Panc1 (cell line): ENCODE results near the gene STK32C. TPM values are rescaled to one million over a fixed set of nuclear protein-coding genes. Genes with fewer than 3 reads are reported as not detected.

ENCODE experiments used
- ATAC-seq: fragments of 200-7000 bp; cut with Tn5 transposase; 2 replicates; pipeline ENCODE4 v1.9.1; 2020; ENCODE audit warnings: mild to moderate bottlenecking, moderate library complexity
- BruUV-seq: library from RNA; stranded (reverse); fragments of 400-500 nt; replicated peaks from 2 replicates; lab custom pipeline; 2021; lab: Mats Ljungman, UMichigan
- CTCF ChIA-PET: fragments of 300-600 bp; sonication (Branson Sonifier 250); formaldehyde crosslinking; loops from one replicate; lab custom pipeline; 2022; ENCODE audit warnings: antibody characterized with exemption; lab: Charles Lee
- POLR2A ChIA-PET: fragments of 300-600 bp; sonication (Branson Sonifier 250); formaldehyde crosslinking; loops from one replicate; lab custom pipeline; 2022; ENCODE audit warnings: antibody characterized with exemption; lab: Charles Lee
- DNase-seq: peaks from one replicate; pipeline ENCODE4 v3.0.0-alpha.2; 2010; ENCODE audit warnings: low read depth, low spot score
- H3K27ac ChIP-seq: 2 replicates; pipeline ENCODE4 v1.5.1; 2011; ENCODE audit warnings: mild to moderate bottlenecking, low read length, inconsistent platforms
- H3K27me3 ChIP-seq: fragments of 200-500 bp; sonication (Bioruptor generic); 2 replicates; pipeline ENCODE4 v1.6.0; 2014; ENCODE audit warnings: low read length, inconsistent platforms; ENCODE audit not compliant: control insufficient read depth, insufficient read depth
- H3K36me3 ChIP-seq: fragments of 200-500 bp; sonication (Bioruptor generic); 2 replicates; pipeline ENCODE4 v1.5.1; 2014; ENCODE audit warnings: inconsistent platforms, mild to moderate bottlenecking, low read length, moderate library complexity; ENCODE audit not compliant: control insufficient read depth, insufficient read depth
- H3K4me1 ChIP-seq: 2 replicates; pipeline ENCODE4 v1.5.1; 2011; ENCODE audit warnings: inconsistent platforms, mild to moderate bottlenecking, low read length, moderate library complexity; ENCODE audit not compliant: control insufficient read depth, insufficient read depth
- H3K4me3 ChIP-seq, 2 experiments: 2 replicates each; pipeline ENCODE4 v1.5.1; 2011 to 2012; ENCODE audit warnings: low read depth in 2 of 2, low read length in 2 of 2, mild to moderate bottlenecking in 2 of 2, inconsistent platforms in 1 of 2, moderate library complexity in 1 of 2
- H3K9me3 ChIP-seq: fragments of 200-500 bp; sonication (Bioruptor generic); 2 replicates; pipeline ENCODE4 v1.5.1; 2014; ENCODE audit warnings: low read depth, mild to moderate bottlenecking, inconsistent platforms, low read length, moderate library complexity; ENCODE audit not compliant: control insufficient read depth, insufficient read depth
- POLR2AphosphoS5 ChIP-seq: IDR thresholded peaks from 2 replicates; pipeline ENCODE4 v1.6.1; 2012; ENCODE audit warnings: mild to moderate bottlenecking, low read depth, low read length, moderate library complexity
- SIN3A ChIP-seq: IDR thresholded peaks from 2 replicates; pipeline ENCODE4 v1.6.1; 2012; ENCODE audit warnings: low read depth, mild to moderate bottlenecking, low read length, moderate library complexity, borderline replicate concordance; ENCODE audit not compliant: insufficient read depth
- TCF7L2 ChIP-seq: IDR thresholded peaks from 2 replicates; pipeline ENCODE4 v1.6.1; 2011; ENCODE audit warnings: mild to moderate bottlenecking, low read depth, low read length, inconsistent platforms
- in situ Hi-C: cut with HindIII; loops from 2 replicates; pipeline ENCODE4 v1.10.0; 2016; ENCODE audit warnings: low sequenced_read_pairs, low pct_unique_long_range_greater_than_20kb
- intact Hi-C: fragments of 100-400 bp; cut with micrococcal nuclease; formaldehyde crosslinking; loops from one replicate; pipeline ENCODE4 v1.10.0; 2022; ENCODE audit not compliant: unreplicated experiment
- total RNA-seq: library from RNA; stranded (reverse); gene quantifications from one replicate; pipeline ENCODE4 v1.2.1, GENCODE V29; 2021; ENCODE audit not compliant: unreplicated experiment
- TF ChIP-seq, protein P1 (sequence below): fragments of 450-650 bp; IDR thresholded peaks from 2 replicates; pipeline ENCODE4 v1.5.1; 2017; ENCODE audit warnings: mild to moderate bottlenecking
- TF ChIP-seq, protein P2 (sequence below), 2 experiments: IDR thresholded peaks; 2 replicates each; pipeline ENCODE4 v1.6.1; 2011 to 2012; ENCODE audit warnings: low read depth in 2 of 2, control low read depth in 1 of 2, low read length in 1 of 2, mild to moderate bottlenecking in 1 of 2, moderate library complexity in 1 of 2; ENCODE audit not compliant: insufficient read depth in 1 of 2

STK32C gene
- total RNA-seq, 1 experiment from 2014 or later: 53.7 TPM

DNA sequence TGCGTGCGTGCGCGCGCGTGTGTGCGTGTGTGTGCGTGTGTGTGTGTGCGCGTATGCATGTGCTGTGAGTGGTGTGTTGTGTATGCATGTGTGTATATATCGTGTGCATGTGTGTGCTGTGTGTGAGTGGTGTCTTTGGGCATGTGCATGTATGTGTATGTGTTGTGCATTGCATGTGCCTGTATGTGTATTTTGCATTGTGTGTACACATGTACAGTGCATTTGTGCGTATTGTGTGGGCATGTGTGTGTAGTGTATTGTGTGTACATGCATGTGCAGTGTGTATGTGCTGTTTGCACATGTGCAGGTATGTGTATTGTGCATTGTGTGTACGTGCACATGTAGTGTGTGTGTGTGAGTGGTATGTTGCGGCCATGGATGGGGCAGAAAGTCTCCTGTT lies 127.0 kb downstream of the STK32C start:
- in situ Hi-C loops: no loop called here
- TF ChIP-seq, protein P1, sequence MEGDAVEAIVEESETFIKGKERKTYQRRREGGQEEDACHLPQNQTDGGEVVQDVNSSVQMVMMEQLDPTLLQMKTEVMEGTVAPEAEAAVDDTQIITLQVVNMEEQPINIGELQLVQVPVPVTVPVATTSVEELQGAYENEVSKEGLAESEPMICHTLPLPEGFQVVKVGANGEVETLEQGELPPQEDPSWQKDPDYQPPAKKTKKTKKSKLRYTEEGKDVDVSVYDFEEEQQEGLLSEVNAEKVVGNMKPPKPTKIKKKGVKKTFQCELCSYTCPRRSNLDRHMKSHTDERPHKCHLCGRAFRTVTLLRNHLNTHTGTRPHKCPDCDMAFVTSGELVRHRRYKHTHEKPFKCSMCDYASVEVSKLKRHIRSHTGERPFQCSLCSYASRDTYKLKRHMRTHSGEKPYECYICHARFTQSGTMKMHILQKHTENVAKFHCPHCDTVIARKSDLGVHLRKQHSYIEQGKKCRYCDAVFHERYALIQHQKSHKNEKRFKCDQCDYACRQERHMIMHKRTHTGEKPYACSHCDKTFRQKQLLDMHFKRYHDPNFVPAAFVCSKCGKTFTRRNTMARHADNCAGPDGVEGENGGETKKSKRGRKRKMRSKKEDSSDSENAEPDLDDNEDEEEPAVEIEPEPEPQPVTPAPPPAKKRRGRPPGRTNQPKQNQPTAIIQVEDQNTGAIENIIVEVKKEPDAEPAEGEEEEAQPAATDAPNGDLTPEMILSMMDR: no peak
- TF ChIP-seq SIN3A (no peak), POLR2AphosphoS5 (no peak), TCF7L2 (no peak)
- TF ChIP-seq, protein P2, sequence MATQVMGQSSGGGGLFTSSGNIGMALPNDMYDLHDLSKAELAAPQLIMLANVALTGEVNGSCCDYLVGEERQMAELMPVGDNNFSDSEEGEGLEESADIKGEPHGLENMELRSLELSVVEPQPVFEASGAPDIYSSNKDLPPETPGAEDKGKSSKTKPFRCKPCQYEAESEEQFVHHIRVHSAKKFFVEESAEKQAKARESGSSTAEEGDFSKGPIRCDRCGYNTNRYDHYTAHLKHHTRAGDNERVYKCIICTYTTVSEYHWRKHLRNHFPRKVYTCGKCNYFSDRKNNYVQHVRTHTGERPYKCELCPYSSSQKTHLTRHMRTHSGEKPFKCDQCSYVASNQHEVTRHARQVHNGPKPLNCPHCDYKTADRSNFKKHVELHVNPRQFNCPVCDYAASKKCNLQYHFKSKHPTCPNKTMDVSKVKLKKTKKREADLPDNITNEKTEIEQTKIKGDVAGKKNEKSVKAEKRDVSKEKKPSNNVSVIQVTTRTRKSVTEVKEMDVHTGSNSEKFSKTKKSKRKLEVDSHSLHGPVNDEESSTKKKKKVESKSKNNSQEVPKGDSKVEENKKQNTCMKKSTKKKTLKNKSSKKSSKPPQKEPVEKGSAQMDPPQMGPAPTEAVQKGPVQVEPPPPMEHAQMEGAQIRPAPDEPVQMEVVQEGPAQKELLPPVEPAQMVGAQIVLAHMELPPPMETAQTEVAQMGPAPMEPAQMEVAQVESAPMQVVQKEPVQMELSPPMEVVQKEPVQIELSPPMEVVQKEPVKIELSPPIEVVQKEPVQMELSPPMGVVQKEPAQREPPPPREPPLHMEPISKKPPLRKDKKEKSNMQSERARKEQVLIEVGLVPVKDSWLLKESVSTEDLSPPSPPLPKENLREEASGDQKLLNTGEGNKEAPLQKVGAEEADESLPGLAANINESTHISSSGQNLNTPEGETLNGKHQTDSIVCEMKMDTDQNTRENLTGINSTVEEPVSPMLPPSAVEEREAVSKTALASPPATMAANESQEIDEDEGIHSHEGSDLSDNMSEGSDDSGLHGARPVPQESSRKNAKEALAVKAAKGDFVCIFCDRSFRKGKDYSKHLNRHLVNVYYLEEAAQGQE (IDR thresholded peaks at IDR 0.05; ENCODE audit: insufficient read depth in 1 of 2, low read depth in 2 of 2, low read length in 1 of 2): no peak
- DNase-seq (no peak), ATAC-seq (no peak)
- peaks cover 13% of the 10 kb centered on the region for H3K27me3 ChIP-seq
- H3K27ac ChIP-seq: no peak overlapping the region
- no peak overlapping the region for H3K4me3 ChIP-seq
- CTCF ChIA-PET: no interaction called here
- BruUV-seq: no TSS peak
- H3K36me3 ChIP-seq: no peaks in the 10 kb centered on the region
- H3K9me3 ChIP-seq: no peaks in the 10 kb centered on the region
- intact Hi-C loops: no loop called here
- peaks cover 20% of the 10 kb centered on the region for H3K4me1 ChIP-seq
- POLR2A ChIA-PET: no interaction called here

DNA sequence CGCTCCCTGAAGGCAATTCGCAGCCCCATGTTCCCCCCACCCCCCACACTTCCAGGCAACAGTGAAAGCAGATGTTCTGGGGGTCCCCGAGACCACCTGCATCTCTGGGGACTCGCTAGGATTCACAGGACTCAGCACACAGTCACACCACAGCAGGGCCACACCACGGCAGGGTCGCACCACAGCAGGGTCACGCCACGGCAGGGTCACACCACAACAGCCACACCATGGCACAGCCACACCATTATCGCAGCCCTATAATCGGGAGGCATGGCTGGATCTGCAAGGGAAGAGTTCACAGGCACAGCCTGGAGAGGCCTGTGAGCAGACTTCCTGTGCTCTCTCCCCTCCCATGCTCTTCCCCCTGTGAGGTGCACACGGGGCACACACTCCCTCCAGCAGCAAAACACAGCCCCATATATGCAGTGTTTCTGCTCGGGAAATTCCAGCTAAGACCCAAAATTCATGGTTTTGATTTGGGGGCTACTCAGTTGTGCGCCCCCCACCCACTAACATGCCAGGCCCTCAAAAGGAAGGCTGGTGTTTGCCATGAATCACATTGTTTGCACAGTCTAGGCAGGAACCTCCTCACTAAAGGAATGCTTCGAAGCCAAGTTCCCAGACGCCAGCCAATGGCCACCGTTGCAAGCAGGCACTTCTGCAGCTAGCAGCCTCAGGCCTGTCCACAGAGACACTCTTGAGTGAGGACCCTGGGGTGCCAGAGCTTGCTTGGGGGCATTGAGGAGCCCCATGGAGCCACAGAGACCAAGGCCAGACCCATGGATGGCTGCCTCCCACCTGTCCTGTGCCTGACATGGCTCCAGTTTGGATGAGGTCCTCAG lies 128.0 kb downstream of the STK32C start:
- no peak overlapping the region for H3K4me3 ChIP-seq
- POLR2A ChIA-PET: interaction anchor here (0.6 kb wide), 1 partner anchor 27 kb away, joined by 4 read pairs; no protein-coding TSS in a partner anchor
- no peak for DNase-seq
- H3K9me3 ChIP-seq: no peaks in the 10 kb centered on the region
- H3K4me1 ChIP-seq: peaks cover 20% of the 10 kb centered on the region
- no peaks in the 10 kb centered on the region for H3K36me3 ChIP-seq
- peak; percentile 68 for ATAC-seq
- no peak overlapping the region for H3K27ac ChIP-seq
- intact Hi-C loops (no loop called here), in situ Hi-C loops (no loop called here)
- TF ChIP-seq, protein P2 (IDR thresholded peaks at IDR 0.05; ENCODE audit: insufficient read depth in 1 of 2, low read depth in 2 of 2, low read length in 1 of 2): no peak
- TF ChIP-seq SIN3A (no peak), TCF7L2 (no peak), POLR2AphosphoS5 (no peak)
- TF ChIP-seq, protein P1: no peak
- H3K27me3 ChIP-seq: peaks cover 12% of the 10 kb centered on the region
- CTCF ChIA-PET: no interaction called here
- no TSS peak for BruUV-seq
